A549 treated with DMSO at 1 μM for 4 hours (cell line): ENCODE measurements around the gene TAS2R43. TPM values are rescaled to one million over a fixed set of nuclear protein-coding genes. Genes with fewer than 3 reads are reported as not detected.

Experiments used
- total RNA-seq: library from RNA; stranded (reverse); fragments of 200-300 nt; extraction: Qiagen RNA extraction; gene quantifications from 5 replicates; pipeline ENCODE4 v1.2.3, GENCODE V29; 2022; ENCODE audit warnings: low read depth

The TAS2R43 gene
- not detected in 5 replicates for total RNA-seq

GRCh38 chr12:11092128-11092527, at the start of gene TAS2R43:
TSS of gene TAS2R43 (minus strand) at chr12:11092313. CDS start at chr12:11092229, 84 bp downstream.

GRCh38 chr12:11134305-11134704, 42.2 kb upstream of the TAS2R43 start, which contains the start of gene TAS2R30:
TSS of gene TAS2R30 (minus strand) at chr12:11134644. CDS start at chr12:11134244, 400 bp downstream.

GRCh38 chr12:11062194-11062593, 29.9 kb downstream of the TAS2R43 start, which contains the start of gene TAS2R46:
TSS of gene TAS2R46 (minus strand) at chr12:11062294. CDS start at chr12:11062294, 0 bp downstream.

Other genes with a start within 250 kb of the TAS2R43 start
- 1.6 to 3.5 TPM (median 3.1 TPM) in 5 replicates for gene PRR4, start 242.8 kb downstream of the TAS2R43 start, total RNA-seq
- 1.7 to 4.4 TPM (median 3.3 TPM) in 5 replicates for gene PRH1, start 208.1 kb downstream of the TAS2R43 start, total RNA-seq
- gene TAS2R13, start 182.8 kb downstream of the TAS2R43 start, total RNA-seq: not detected in 5 replicates
- gene PRH2, start 163.1 kb downstream of the TAS2R43 start, total RNA-seq: 0.37 TPM in 1 of 5 replicates, not detected in the others
- 0.27 to 0.94 TPM (median 0.63 TPM) in 5 replicates for gene TAS2R14, start 153.1 kb downstream of the TAS2R43 start, total RNA-seq
- 0.09 TPM in 1 of 5 replicates, not detected in the others for gene TAS2R50, start 105.4 kb downstream of the TAS2R43 start, total RNA-seq
- 0.10 to 0.12 TPM (median 0.11 TPM) in 3 of 5 replicates, not detected in the others for gene TAS2R20, start 94.0 kb downstream of the TAS2R43 start, total RNA-seq
- 0.09 to 0.25 TPM in 2 of 5 replicates, not detected in the others for gene TAS2R19, start 69.7 kb downstream of the TAS2R43 start, total RNA-seq
- gene TAS2R31, start 60.9 kb downstream of the TAS2R43 start, total RNA-seq: 0.09 to 0.22 TPM (median 0.16 TPM) in 4 of 5 replicates, not detected in the other
- 0.11 TPM in 1 of 5 replicates, not detected in the others for gene TAS2R46, start 30.0 kb downstream of the TAS2R43 start, total RNA-seq
- gene TAS2R30, start 42.3 kb upstream of the TAS2R43 start, total RNA-seq: not detected in 5 replicates
- gene SMIM10L1, start 78.9 kb upstream of the TAS2R43 start, total RNA-seq: 8.2 to 9.2 TPM (median 8.8 TPM) in 5 replicates
- not detected in 5 replicates for gene TAS2R42, start 94.6 kb upstream of the TAS2R43 start, total RNA-seq
- not detected in 5 replicates for gene PRB3, start 177.4 kb upstream of the TAS2R43 start, total RNA-seq
- gene PRB4, start 218.1 kb upstream of the TAS2R43 start, total RNA-seq: not detected in 5 replicates